Testis (tissue), 2 donors: Measurements from ENCODE around the gene OR8G5.

Experiments used
- POLR2A ChIP-seq: fragments of 450-650 bp; IDR thresholded peaks from one replicate; pipeline ENCODE4 v1.6.1; 2017; ENCODE audit warnings: antibody characterized with exemption, mild to moderate bottlenecking, moderate library complexity
- TF ChIP-seq, protein P1 (sequence below), 3 experiments: fragments of 450-650 bp in 2 of 3; fragments of 200-600 bp in 1 of 3; sonication (generic) in 1 of 3; IDR thresholded peaks; one replicate each; pipeline ENCODE4 v1.5.1; 2016 to 2019; ENCODE audit warnings: antibody characterized with exemption in 3 of 3, mild to moderate bottlenecking in 2 of 3, moderate library complexity in 1 of 3

DNA sequence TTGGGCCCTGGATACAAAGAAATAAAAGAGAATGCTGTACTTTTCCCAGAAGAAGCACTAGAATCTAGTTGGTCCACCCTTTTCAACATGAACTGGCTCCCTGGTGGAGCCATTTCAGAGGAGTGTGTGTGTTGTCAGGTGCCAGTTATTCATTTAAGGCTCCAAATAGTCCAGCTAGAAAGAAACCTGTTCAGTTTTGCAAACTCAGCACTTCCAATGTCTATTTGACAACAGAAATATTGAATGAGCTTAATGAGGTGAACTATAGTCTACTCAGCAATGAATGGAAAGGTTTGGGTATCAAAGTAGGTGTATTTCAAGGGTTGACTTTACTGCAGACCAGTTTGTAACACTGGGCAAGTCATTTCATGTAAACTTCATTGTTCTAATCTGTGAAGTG, 55.5 kb downstream of the OR8G5 start:
- TF ChIP-seq, protein P1, sequence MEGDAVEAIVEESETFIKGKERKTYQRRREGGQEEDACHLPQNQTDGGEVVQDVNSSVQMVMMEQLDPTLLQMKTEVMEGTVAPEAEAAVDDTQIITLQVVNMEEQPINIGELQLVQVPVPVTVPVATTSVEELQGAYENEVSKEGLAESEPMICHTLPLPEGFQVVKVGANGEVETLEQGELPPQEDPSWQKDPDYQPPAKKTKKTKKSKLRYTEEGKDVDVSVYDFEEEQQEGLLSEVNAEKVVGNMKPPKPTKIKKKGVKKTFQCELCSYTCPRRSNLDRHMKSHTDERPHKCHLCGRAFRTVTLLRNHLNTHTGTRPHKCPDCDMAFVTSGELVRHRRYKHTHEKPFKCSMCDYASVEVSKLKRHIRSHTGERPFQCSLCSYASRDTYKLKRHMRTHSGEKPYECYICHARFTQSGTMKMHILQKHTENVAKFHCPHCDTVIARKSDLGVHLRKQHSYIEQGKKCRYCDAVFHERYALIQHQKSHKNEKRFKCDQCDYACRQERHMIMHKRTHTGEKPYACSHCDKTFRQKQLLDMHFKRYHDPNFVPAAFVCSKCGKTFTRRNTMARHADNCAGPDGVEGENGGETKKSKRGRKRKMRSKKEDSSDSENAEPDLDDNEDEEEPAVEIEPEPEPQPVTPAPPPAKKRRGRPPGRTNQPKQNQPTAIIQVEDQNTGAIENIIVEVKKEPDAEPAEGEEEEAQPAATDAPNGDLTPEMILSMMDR (IDR thresholded peaks at IDR 0.05) = no peak
- TF ChIP-seq POLR2A = no peak
